Measurements from ENCODE around the gene MUS81. TPM values are rescaled to one million over a fixed set of nuclear protein-coding genes. Genes with fewer than 3 reads are reported as not detected.
A peak's percentile ranks its signal among the peaks of the same experiment; 100 is the strongest.

The MUS81 gene
- total and polyA plus RNA-seq, 9 of the 15 experiments (the other 6 are each of a cell fraction or from before 2014, with no cell fraction given), result 13.4 to 118 (median 53.7) TPM

DNA sequence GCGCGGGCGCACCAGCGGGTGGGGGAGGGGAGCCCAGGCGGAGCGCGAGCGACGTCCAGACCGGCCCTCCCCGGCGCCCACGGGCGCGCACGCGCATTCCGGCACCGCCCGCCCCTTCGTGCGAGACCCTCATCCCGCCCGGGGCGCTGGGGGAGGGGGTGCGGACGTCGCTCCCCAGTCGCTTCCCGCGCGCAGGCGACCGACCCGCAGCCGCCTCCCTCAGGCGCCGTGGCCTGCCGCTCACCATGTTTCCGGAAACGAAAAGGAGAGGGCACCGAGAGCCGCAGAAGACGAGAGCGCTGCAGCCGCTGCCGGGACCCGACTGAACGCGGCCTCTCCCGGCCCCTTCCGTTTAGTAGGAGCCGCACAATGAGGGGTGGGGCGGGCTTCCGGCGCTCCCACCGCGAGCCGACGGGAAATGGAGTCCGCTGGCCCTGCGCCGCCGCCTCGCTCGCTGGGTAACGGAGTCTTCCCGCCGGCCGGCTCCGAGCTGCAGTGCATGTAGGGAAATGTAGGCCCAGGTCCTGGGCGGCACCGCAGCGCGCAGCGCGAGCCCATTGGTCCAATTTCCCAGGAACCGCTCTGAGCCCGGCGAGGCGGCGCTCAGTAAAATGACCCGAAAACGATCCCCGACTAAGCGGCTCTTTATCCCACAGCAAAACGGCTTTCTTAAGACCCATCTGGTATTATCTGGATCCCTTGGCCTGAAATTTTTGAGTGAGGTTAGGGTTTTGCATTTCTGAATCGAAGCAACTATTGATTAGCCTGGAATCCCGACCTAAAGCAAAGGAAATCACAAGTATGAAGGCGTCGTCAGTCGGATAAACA lies 2.2 kb upstream of the MUS81 start, which contains the start of gene CFL1 (continued):
- TF ChIP-seq CTCFL (IDR thresholded peaks at IDR 0.05; ENCODE audit: borderline replicate concordance, insufficient read depth, low read depth, low read length, poor library complexity, severe bottlenecking), result no peak
- no peak for TF ChIP-seq ZNF239 (CRISPR knock-in tag; IDR thresholded peaks at IDR 0.05)
- no peak for TF ChIP-seq ZNF384 (IDR thresholded peaks at IDR 0.05; ENCODE audit: low read depth, low read length)
- no peak for TF ChIP-seq SRSF1 (IDR thresholded peaks at IDR 0.05; ENCODE audit: low read depth, low read length)
- TF ChIP-seq POLR2AphosphoS2 (IDR thresholded peaks at IDR 0.05; ENCODE audit: low read length), result no peak
- TF ChIP-seq CBX3 (IDR thresholded peaks at IDR 0.05; ENCODE audit: borderline replicate concordance in 1 of 2, low read length in 2 of 2), result no peak
- TF ChIP-seq HMG20B (CRISPR knock-in tag; IDR thresholded peaks at IDR 0.05), result no peak
- peak; percentile 61; the same call in 1 of the 2 replicates for TF ChIP-seq SMAD3 (CRISPR knock-in tag; conservative IDR thresholded peaks at IDR 0.05)
- peak; percentile 47 to 52; a peak in 2 of 4 replicates for TF ChIP-seq MNT (conservative IDR thresholded peaks at IDR 0.05)
- TF ChIP-seq ZNF134 (CRISPR knock-in tag; conservative IDR thresholded peaks at IDR 0.05), result no peak
- TF ChIP-seq KAT2B (IDR thresholded peaks at IDR 0.05; ENCODE audit: low read depth, low read length), result no peak
- TF ChIP-seq RHOXF2B (CRISPR knock-in tag; conservative IDR thresholded peaks at IDR 0.05), result no peak
- TF ChIP-seq MBD2 (IDR thresholded peaks at IDR 0.05; ENCODE audit: borderline replicate concordance, low read depth), result peak; percentile 81
- no peak; the same call in 1 of the 2 replicates for TF ChIP-seq ZNF589 (CRISPR knock-in tag; IDR thresholded peaks at IDR 0.05; ENCODE audit: low read depth)
- no peak for TF ChIP-seq PHF21A (IDR thresholded peaks at IDR 0.05; ENCODE audit: borderline replicate concordance, low read depth)
- no peak; the same call in 1 of the 2 replicates for TF ChIP-seq ZC3H4 (CRISPR knock-in tag; IDR thresholded peaks at IDR 0.05; ENCODE audit: borderline replicate concordance)
- no peak for TF ChIP-seq BMI1 (IDR thresholded peaks at IDR 0.05; ENCODE audit: low read length)
- no peak for TF ChIP-seq MTF1 (CRISPR knock-in tag; IDR thresholded peaks at IDR 0.05; ENCODE audit: borderline replicate concordance)
- TF ChIP-seq ZKSCAN3 (CRISPR knock-in tag; IDR thresholded peaks at IDR 0.05), result no peak
- no peak for TF ChIP-seq ZNF224 (CRISPR knock-in tag; IDR thresholded peaks at IDR 0.05)
- no peak for TF ChIP-seq TAF9B (IDR thresholded peaks at IDR 0.05; ENCODE audit: partially characterized antibody)
- peak; percentile 88; the same call in 1 of the 2 replicates for TF ChIP-seq TGIF2 (CRISPR knock-in tag; IDR thresholded peaks at IDR 0.05)
- TF ChIP-seq POLR2A (conservative IDR thresholded peaks at IDR 0.05), result peak; percentile 99
- TF ChIP-seq ARID1B (IDR thresholded peaks at IDR 0.05), result no peak
- TF ChIP-seq MED1 (CRISPR knock-in tag; IDR thresholded peaks at IDR 0.05; ENCODE audit: borderline replicate concordance), result no peak; the same call in 1 of the 2 replicates
- TF ChIP-seq HDAC2 (IDR thresholded peaks at IDR 0.05), result no peak
- no peak for TF ChIP-seq MECOM (CRISPR knock-in tag; IDR thresholded peaks at IDR 0.05)
- no peak for TF ChIP-seq XRCC5 (IDR thresholded peaks at IDR 0.05; ENCODE audit: low read depth, low read length)
- TF ChIP-seq EGR1 (conservative IDR thresholded peaks at IDR 0.05), result 0 out of 2 replicates have a peak, but pooled peaks have one; percentile 5
